ENCODE results near the gene AGT. TPM values are rescaled to one million over a fixed set of nuclear protein-coding genes. Genes with fewer than 3 reads are reported as not detected.
"Not testable (repeated sequence)": the region's sequence is repeated elsewhere in the genome, so short reads cannot be mapped to it uniquely, and the experiment has no call there.

Gene AGT
- polyA plus RNA-seq, 1 donor: 42.2 TPM

- no peak for DNase-seq
Observed at GRCh38 chr1:230746617-230747016, 32.7 kb upstream of the AGT start.

- DNase-seq: no peak
Observed at GRCh38 chr1:230745071-230745470, 31.1 kb upstream of the AGT start.

- no peak for DNase-seq
Observed at GRCh38 chr1:230744382-230744781, 30.5 kb upstream of the AGT start.

- DNase-seq: no peak
Observed at GRCh38 chr1:230743899-230744298, 30.0 kb upstream of the AGT start.

- no peak for DNase-seq
Observed at GRCh38 chr1:230739564-230740290, 25.8 kb upstream of the AGT start.

GRCh38 chr1:230737622-230738262 lies 23.8 kb upstream of the AGT start:
- no peak for DNase-seq

- no peak for DNase-seq
Observed at GRCh38 chr1:230735447-230735846, 21.5 kb upstream of the AGT start.

GRCh38 chr1:230730977-230731376 lies 17.1 kb upstream of the AGT start:
- DNase-seq: peak; percentile 43

- no peak for DNase-seq
Observed at GRCh38 chr1:230728710-230729392, 14.9 kb upstream of the AGT start.

- no peak for DNase-seq
Observed at GRCh38 chr1:230725256-230726012, 11.5 kb upstream of the AGT start.

- DNase-seq: not testable (repeated sequence)
Observed at GRCh38 chr1:230721849-230722522, 8.1 kb upstream of the AGT start.

- DNase-seq: no peak
Observed at GRCh38 chr1:230717251-230717650, 3.3 kb upstream of the AGT start.

GRCh38 chr1:230716453-230716852 lies 2.5 kb upstream of the AGT start:
- DNase-seq: not testable (repeated sequence)

- DNase-seq: no peak
Observed at GRCh38 chr1:230715510-230715909, 1.6 kb upstream of the AGT start.

GRCh38 chr1:230713547-230713914 lies 391 bp downstream of the AGT start:
- no peak for DNase-seq

- no peak for DNase-seq
Observed at GRCh38 chr1:230713138-230713537, 784 bp downstream of the AGT start.

GRCh38 chr1:230712470-230712942 lies 1.4 kb downstream of the AGT start:
- DNase-seq: no peak

GRCh38 chr1:230711245-230711644 lies 2.7 kb downstream of the AGT start:
- no peak for DNase-seq

- no peak for DNase-seq
Observed at GRCh38 chr1:230710543-230710904, 3.4 kb downstream of the AGT start.

- DNase-seq: no peak
Observed at GRCh38 chr1:230709619-230710542, 4.0 kb downstream of the AGT start.
